Activated gamma-delta T cell treated with anti-CD3 and anti-CD28 coated beads, Interleukin-2, amount 50 U/mL, for 16 hours (primary cell): ENCODE data around the gene DENND1B.
"Not testable (repeated sequence)": the region's sequence is repeated elsewhere in the genome, so short reads cannot be mapped to it uniquely, and the experiment has no call there.

Source experiments
- DNase-seq: peaks from one replicate; pipeline ENCODE4 v3.0.0-alpha.2; 2020; ENCODE audit warnings: low read depth

Gene DENND1B

DNA sequence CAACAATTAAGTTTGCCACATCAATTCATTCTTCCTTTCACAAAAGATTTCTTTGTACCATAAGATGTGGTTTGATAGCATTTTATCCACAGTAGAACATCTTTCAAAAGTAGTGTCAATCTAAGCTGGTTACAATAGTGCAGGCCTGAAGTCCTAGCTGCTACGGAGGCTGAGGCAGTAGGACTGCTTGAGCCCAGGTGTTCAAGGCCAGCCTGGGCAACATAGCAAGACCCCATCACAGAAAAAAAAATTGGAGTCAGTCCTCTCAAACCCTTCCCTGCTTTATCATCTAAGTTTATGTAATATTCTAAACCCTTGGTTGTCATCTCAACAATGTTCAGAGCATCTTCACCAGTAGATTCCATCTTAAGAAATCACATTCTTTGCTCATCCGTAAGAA, 31.7 kb downstream of the DENND1B start:
- DNase-seq = no peak

DNA sequence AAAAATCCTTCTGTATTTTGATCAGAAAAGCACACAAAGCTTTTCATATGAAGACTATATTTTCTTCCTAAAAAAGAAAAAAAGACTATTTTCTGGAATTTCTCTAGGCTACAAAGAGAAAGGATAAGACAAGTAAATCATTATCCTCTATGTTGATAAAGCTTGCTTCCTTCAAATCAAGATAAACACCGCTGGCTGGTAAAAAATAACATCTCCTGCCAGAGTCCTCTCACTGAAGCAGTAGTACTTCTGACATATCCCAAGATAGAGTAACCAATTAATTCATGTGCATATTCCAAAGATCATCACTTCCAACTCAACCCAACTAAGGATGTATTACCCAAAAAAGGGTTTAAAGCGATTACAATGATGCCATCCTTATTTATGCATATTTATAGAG, 34.3 kb downstream of the DENND1B start:
- DNase-seq = no peak

DNA sequence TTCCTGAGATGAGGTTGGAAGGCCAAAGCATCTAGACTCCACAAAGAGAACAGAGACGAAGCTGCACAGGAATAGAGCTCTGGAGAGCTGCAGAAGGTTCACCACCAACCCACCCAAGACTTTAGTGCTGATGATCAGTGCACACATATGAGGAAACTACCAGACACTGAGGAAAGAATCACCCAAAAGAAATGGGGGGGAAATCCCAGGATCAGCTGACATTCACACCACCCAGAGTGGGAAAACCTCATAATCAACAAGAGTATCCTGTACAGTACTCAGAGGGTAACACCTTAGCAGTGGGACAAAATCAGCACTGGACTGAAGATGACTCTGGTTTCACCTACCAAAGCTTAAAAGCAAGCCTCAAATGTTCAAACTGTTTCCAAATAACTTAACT, 36.4 kb downstream of the DENND1B start:
- DNase-seq = no peak

DNA sequence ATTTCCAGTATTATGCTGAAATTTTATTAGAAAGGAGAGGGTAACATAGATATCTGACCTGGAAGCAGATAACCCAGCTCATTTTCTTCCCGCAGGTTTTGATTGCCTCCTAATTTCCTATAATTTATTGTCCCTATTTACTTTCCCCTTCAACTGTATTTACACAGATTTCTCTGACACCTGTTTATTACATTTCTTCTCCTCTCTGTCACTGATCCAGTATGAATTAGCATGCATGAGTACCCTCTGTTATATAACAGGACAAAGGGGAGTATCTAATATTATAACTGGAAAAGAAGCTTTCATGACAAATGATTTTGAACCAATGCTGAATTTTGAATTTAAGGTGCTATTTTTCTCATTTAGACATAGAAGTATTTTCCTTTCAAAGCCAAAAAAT, 37.4 kb downstream of the DENND1B start:
- no peak for DNase-seq

DNA sequence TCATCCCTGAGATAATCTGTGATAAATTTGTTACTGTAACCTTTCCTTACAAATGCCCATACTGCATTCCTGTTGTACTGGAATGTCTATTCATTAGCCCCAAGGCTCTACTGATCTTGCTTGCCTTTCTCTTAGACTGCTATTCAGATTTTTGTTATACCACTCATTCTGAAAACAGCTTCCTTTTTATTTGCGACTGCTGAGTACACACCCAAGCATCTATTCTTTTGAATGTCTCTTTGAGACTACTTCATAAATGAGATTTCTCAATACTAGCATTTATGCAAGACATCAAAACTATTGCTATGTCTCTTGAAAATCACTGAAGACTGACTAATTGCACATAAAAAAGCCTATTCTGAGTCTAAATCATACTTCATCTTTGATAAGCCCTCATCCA, 38.6 kb downstream of the DENND1B start:
- no peak for DNase-seq

DNA sequence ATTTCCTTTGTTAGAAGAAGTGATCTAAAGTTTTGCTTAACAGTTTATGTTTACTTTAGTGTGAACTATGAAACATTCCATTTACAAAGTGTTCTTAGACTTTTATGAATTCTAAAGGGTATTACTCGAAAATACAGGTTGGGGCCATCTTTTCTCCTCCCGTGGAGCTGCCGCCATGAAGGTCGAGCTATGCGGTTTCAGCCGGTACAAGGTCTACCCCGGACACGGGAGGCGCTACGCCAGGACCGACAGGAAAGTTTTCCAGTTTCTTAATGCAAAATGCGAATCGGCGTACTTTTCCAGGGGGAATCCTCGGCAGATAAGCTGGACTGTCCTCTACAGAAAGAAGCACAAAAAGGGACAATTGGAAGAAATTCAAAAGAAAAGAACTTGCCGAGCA, 39.8 kb downstream of the DENND1B start:
- DNase-seq = no peak

DNA sequence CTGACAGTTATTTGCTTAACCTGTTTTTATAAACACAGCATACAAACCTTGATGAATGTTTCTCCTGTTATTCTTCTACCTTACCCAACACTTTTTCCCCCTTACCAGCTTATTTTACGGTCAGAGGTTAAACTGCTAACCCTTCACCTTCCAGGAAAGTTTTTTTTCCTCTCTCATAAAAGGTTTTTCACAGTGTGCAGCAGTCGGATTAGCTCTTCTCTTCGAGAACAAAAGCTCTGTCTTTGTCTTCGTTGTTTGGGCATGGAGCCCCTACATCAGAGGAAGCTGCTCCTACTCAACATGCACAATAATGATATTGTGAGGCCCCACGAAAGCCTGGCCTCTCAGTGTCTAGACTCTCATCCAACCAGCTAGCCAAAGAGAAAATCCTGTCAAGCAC, 42.0 kb downstream of the DENND1B start:
- DNase-seq = no peak

DNA sequence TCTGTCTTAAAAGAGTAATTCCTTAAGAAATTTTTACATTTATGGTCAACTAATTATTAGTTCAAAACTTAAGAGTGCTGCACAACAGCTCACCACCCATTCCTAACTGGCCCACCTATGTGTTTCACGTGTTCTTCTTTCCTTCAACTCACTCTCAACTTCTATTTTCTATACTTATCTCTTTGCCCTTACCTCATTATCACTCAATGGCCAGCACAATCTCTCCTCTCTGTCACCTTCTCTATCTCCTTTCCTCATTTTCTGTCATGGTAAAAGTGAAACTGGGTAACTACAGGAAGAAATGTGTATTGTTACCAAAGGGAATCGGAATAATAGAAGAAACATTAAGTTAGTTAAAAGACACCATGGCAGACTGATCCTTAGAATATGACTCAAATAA, 43.1 kb downstream of the DENND1B start:
- DNase-seq = no peak

DNA sequence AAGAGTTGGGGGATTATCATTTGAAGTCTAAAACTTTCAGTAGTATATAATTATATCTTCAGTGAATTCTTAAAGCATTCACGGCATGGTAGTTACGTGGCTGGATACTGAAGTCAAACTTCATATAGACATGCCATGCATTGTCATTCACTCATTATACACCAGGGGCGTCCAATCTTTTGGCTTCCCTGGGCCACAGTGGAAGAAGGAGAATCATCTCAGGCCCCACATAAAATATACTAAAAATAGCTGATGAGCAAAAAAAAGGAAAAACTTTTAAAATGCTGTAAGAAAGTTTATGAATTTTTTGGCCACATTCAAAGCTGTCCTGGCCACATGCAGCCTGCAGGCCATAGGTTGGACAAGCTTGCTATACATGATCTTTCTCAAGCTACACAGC, 43.8 kb downstream of the DENND1B start:
- DNase-seq = no peak

DNA sequence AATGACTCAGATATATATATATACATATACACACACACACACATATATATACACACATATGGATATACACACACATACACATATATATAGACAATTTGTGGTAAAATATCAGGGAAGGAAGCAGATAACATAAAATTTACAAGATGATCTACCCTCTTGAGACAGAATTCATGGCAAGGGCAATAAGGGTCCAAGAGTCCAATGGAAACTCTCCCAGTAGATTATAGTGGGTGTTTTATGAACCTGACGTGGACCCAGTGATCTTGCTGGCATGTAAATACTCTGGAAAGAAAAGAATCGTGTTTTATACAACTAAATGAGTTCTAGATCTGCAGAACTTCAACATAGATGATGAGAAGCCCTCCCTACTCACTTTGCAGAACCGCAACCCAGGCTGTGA, 49.3 kb downstream of the DENND1B start:
- DNase-seq = no peak

DNA sequence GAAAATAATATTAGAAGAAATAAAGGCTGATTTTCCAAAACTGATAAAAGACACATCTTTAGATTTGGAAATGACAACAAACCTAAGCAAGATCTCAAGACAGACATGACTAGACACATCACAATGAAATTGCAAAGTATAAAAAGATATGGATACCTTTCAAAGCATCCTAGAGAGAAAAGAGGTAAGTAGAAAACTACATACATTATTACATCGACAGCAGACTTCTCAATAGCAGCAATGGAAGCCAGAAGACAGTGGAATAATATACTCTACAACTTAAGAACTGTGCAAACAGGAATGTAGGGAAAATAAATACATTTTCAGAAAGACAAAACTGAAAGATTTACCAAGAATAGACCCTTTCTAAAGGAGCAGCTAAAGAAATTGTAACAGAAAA, 50.2 kb downstream of the DENND1B start:
- DNase-seq = no peak

DNA sequence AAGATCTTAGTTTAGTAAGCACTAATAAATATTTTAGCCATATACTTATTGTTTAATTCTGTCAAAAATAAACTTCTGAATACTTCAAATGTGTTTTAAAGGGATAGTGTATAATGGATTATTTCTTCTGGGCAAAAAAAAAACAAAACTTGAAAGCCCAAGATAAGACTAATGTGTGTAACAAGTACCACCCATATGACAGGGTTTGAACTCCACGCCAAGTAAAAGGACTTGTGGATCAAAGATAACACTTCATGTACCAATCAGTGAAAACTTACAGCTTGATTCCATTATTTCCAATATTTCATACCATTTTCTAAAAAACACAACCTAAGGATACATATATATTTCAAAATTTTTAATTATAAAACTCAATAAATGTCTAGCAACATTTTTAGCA, 59.5 kb downstream of the DENND1B start:
- no peak for DNase-seq

DNA sequence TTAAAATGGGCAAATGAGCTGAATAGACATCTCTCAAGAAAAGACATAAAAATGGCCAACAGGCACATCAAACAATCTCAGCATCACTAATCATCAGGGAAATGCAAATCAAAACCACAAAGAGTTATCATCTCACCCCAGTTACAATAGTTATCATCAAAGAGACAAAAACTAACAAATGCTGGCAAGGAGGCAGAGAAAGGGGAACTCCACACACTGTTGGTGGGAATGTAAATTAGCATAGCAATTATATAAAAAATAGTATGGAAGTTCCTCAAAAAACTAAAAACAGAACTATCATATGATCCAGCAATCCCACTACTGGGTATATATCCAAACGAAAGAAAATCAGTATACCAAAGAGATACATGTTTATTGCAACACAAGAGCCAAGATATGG, 68.7 kb downstream of the DENND1B start:
- DNase-seq = no peak

DNA sequence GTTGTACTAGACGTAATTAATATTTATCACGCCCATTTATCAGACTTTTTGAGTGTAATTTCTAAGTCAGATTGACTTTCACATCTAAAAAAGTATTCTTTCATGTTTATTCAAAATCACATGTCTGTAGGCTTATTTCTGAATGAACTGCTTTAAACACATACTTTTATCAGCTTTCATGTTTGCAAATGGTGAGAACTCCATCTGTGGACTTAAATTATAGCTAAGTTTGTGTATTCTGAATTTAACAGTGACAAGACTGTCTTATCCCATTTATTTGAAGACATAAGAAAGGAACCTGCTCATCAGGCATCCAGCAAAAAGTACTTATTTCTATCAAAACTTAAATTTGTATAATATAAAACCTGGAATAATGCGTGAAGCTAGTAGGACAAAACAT, 69.3 kb downstream of the DENND1B start:
- DNase-seq = no peak

DNA sequence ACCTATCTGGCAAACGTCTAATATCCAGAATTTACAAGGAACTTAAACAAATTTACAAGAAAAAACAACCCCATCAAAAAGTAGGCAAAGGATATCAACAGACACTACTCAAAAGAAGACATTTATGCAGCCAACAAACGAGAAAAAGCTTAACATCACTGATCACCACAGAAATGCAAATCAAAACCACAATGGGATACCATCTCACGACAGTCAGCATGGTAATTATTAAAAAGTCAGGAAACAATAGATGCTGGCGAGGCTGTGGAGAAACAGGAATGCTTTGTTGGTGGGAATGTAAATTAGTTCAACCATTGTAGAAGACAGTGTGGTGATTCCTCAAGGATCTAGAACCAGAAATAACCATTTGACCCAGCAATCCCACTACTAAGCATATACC, 74.6 kb downstream of the DENND1B start:
- DNase-seq = not testable (repeated sequence)

DNA sequence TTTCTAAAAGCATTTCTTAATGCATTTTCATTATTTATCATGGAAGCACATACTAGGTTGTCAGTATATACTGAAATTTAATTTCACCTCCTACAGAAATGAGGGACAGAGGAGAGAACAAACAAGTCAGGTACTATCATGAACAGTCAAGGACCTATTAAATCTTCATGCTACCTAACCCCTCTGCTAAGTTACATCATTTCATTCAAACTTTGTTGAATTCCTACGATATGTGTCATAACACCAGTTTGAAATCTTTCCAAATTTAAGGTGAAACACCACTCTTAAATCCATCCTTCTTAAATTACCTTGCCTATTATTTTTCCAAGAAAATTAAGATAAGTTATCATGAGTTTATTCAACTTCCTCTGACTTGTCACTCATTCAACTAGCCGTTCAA, 78.9 kb downstream of the DENND1B start:
- DNase-seq = no peak

DNA sequence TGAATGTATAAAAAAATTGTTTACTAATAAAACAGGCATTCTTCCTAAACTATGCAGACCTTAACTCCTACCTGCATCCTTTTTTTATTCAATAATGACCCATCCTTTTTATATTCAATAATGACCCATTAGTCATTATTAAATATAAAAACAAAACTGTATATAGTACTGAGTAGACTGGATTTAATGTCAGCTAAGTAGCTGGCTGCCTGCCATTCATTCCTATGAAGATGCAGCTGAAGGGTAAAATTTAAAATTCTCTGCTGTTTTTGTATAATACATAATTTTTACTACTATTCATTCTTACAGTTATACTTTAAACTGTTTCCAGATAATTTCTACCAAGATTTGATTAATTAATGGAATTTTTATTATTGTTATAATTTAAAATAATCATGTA, 79.3 kb downstream of the DENND1B start:
- no peak for DNase-seq

DNA sequence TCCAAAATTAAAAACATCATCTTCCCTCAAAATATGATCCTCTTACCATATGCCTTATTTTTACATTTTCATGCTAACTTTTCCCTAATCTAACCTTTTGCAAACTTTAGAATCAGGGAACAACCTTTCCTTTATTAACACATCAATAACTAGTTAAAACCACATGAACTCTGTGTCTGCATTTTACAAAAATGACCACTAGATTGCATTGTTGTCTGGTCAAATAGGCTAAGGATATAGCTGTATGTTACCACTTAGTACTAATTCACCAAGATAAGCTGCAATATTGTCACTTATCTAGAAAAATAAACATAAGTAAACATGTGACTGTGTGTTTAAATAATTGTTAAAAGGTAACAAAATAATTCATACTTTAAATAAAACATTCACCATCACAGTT, 82.3 kb downstream of the DENND1B start:
- no peak for DNase-seq

DNA sequence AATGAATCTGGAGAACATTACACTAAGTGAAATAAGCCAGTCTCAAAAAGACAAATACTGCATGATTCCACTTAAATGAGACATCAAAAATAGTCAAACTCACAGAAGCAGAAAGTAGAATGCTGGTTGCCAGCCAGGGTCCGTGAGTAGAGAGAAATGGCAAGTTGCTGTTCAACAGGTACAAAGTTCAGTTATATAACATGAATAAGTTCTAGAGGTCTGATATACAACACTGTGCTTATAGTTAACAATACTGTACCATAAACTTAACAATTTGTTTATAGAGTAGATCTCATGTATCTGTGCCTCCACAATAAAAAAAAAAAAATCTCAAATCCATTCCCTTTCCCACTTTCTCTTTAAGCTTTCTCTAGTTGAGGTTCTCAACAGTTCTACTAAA, 83.5 kb downstream of the DENND1B start:
- no peak for DNase-seq

DNA sequence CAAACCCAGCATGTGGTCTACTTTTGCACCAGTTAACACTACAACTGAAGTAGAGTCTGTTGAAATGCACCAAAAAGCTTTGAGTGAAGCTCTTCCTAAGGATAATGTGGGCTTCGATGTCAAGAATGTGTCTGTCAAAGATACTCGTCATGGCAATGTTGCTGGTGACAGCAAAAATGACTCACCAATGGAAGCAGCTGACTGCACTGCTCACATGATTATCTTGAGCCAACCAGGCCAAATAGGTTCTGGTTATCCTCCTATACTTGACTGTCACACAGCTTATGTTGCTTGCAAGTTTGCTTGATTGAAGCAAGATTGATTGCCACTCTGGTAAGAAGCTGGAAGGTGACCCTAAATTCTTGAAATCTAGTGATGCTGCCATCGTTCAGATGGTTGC, 85.2 kb downstream of the DENND1B start:
- DNase-seq = no peak

DNA sequence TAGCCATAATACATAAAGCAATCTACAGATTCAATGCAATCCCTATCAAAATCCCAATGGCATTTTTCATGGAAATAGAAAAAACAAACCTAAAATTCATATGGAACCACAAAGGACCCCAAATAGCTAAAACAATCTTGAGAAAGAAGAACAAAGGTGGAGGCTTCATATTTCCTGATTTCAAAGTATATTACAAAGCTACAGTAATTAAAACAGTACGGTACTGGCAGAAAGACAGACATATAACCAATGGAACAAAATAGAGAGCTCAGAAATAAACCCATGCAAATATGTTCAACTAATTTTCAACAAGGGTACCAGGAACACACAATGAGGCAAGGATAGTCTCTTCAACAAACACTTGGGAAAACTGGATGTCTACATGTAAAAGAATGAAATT, 87.0 kb downstream of the DENND1B start:
- DNase-seq = no peak

DNA sequence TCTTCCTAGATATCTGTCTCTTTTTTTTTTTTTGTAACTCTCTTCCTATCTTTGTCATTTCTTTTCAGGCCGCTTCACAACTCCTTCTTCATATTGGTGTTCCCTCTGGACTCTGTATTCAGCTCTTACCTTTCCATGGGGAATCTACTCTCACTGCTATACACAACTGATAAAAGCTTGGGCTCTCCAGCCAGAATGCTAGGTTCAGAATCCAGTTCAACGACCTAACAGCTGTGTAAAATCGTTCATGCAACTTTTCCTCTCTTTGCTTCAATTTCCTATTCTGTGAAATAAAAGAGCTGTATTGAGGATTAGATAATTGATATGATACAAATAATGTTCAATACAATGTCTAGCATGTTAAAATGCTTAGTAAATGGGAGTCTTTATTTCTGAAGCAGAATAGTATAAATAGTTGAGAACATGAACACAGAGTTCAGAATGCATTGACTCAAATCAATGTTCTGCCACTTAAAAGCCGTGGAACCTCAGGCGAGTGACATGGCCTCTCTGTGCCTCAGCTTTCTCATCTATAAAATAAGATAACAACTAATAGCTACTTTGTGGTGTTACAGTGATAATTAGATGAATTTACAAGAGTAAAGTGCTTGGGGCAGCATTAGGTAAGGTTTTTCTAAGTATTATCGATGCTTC, 88.5 kb downstream of the DENND1B start:
- no peak for DNase-seq

DNA sequence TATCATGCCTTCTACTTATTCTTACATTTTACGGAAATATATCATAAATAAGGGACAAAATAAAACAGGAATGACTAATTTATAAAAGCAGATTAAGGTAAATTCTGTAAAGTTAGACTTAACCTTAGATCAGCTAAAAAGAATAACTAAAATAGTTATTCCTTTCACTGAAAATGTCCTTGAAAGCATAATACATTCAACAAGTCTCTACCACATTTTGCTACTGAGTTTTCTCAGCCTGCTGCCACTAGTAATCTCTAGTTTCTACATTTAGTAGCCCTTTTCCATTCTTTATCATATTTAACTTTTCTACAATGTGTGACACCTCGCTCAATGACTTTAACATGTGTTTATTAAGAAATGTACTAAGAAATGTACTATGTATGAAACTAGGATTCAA, 89.0 kb downstream of the DENND1B start:
- DNase-seq = no peak

DNA sequence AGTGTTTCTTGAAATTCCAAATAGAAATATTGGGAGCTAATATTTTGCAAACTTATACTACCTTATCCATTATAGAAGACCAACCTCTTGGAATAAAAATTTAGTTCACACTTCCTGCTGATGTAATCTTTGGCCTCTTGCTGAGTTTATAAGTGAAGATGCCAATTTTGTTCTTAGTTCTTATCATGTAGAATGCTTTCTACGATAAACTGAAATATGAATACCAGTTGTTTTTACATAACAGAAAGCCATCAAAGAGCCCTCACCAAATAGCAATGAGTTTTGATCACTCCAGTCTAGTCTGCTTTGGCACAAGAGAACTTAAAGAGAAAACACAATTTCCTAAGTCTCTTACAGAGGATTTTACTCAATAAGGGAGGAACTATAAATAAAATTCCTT, 89.5 kb downstream of the DENND1B start:
- DNase-seq = no peak
